K562 (cell line): Measurements from ENCODE around the gene CSTPP1. TPM values are rescaled to one million over a fixed set of nuclear protein-coding genes. Genes with fewer than 3 reads are reported as not detected.
"Not testable (repeated sequence)": the region's sequence is repeated elsewhere in the genome, so short reads cannot be mapped to it uniquely, and the experiment has no call there.

Experiments used
- ATAC-seq: fragments of 200-7000 bp; cut with Tn5 transposase; 3 replicates; pipeline ENCODE4 v1.9.1; 2020; ENCODE audit warnings: moderate library complexity
- BruUV-seq: library from RNA; stranded (reverse); fragments of 400-500 nt; replicated peaks from 2 replicates; lab custom pipeline; 2021; lab: Mats Ljungman, UMichigan
- CTCF ChIA-PET: fragments of 300-600 bp; formaldehyde crosslinking; extraction: SDS; loops from one replicate; lab custom pipeline; 2021; ENCODE audit warnings: low intra/inter-chr PET ratio; lab: Yijun Ruan, JAX
- POLR2A ChIA-PET: fragments of 300-600, 350-650 bp; sonication (Branson Sonifier 250); formaldehyde crosslinking; extraction: SDS; loops from one replicate; lab custom pipeline; 2021; ENCODE audit warnings: antibody characterized with exemption, inconsistent platforms; lab: Yijun Ruan, JAX
- DNase-seq, 4 experiments: peaks; one replicate each; pipeline versions ENCODE4 v3.0.0 to v3.0.0-alpha.2; 2011 to 2018; ENCODE audit warnings: low spot score in 3 of 4, mixed read lengths in 3 of 4; ENCODE audit errors: extremely low read depth in 1 of 4
- FAIRE-seq: peaks from 2 replicates; lab custom pipeline; 2011; peaks lifted over from hg19 to GRCh38; lab: Jason Lieb, UNC
- H2AFZ ChIP-seq: 2 replicates; pipeline ENCODE4 v1.6.0; 2011; ENCODE audit warnings: low read depth, low read length, control low read depth, inconsistent platforms
- H3K27ac ChIP-seq: fragments of 200-600 bp; 3 replicates; pipeline ENCODE4 v1.8.0; 2011; ENCODE audit warnings: low read depth, mild to moderate bottlenecking, control low read depth, inconsistent platforms, low read length, moderate library complexity, mixed read lengths; ENCODE audit errors: extremely low read depth
- H3K27me3 ChIP-seq, 2 experiments: fragments of 300-600 bp in 1 of 2; 2 replicates in 1 of 2; 3 replicates in 1 of 2; pipeline versions ENCODE4 v1.6.0 to v1.8.0; 2011; ENCODE audit warnings: inconsistent platforms in 2 of 2, low read length in 2 of 2, mild to moderate bottlenecking in 1 of 2, mixed read lengths in 1 of 2, moderate library complexity in 1 of 2; ENCODE audit not compliant: control insufficient read depth in 2 of 2, insufficient read depth in 2 of 2
- H3K36me3 ChIP-seq: fragments of 300-600 bp; 3 replicates; pipeline ENCODE4 v1.8.0; 2011; ENCODE audit warnings: mild to moderate bottlenecking, low read length, inconsistent platforms; ENCODE audit not compliant: control insufficient read depth, insufficient read depth
- H3K4me1 ChIP-seq, 2 experiments: fragments of 200-600 bp in 1 of 2; replicated peaks in 1 of 2; 2 replicates in 1 of 2; 3 replicates in 1 of 2; pipeline versions ENCODE4 v1.5.1 to v1.8.0; 2011; ENCODE audit warnings: inconsistent platforms in 2 of 2, low read length in 2 of 2, mild to moderate bottlenecking in 1 of 2, mixed read lengths in 1 of 2, moderate library complexity in 1 of 2; ENCODE audit not compliant: control insufficient read depth in 2 of 2, insufficient read depth in 2 of 2
- H3K4me2 ChIP-seq: 2 replicates; pipeline ENCODE4 v1.6.1; 2011; ENCODE audit warnings: low read length, control low read depth, inconsistent platforms, mixed read lengths; ENCODE audit not compliant: insufficient read depth
- H3K4me3 ChIP-seq: fragments of 200-600 bp; sonication (generic), shearing (Covaris generic); 2 replicates; pipeline ENCODE4 v1.5.1; 2016; ENCODE audit warnings: control low read depth, inconsistent platforms
- H3K79me2 ChIP-seq: fragments of 200-600 bp; 3 replicates; pipeline ENCODE4 v1.8.0; 2011; ENCODE audit warnings: low read length, inconsistent platforms; ENCODE audit not compliant: control insufficient read depth, insufficient read depth
- H3K9ac ChIP-seq, 2 experiments: 2 replicates each; pipeline versions ENCODE4 v1.6.0 to v1.6.1; 2011; ENCODE audit warnings: low read depth in 2 of 2, low read length in 2 of 2, control low read depth in 1 of 2, inconsistent platforms in 1 of 2, mild to moderate bottlenecking in 1 of 2, mixed read lengths in 1 of 2; ENCODE audit not compliant: insufficient read depth in 1 of 2
- H3K9me1 ChIP-seq: one replicate; pipeline ENCODE4 v1.6.0; 2011; ENCODE audit warnings: inconsistent platforms, mild to moderate bottlenecking, low read length, moderate library complexity; ENCODE audit not compliant: control insufficient read depth, insufficient read depth
- H3K9me3 ChIP-seq: replicated peaks from 2 replicates; pipeline ENCODE4 v1.5.1; 2011; ENCODE audit warnings: low read depth, low read length, inconsistent platforms; ENCODE audit not compliant: control insufficient read depth, insufficient read depth
- H4K20me1 ChIP-seq: replicated peaks from 2 replicates; pipeline ENCODE4 v1.6.1; 2011; ENCODE audit warnings: low read length, inconsistent platforms, mixed read lengths; ENCODE audit not compliant: control insufficient read depth, insufficient read depth
- ATF3 ChIP-seq, 2 experiments: fragments of 450-650 bp in 1 of 2; sonication (generic) in 1 of 2; formaldehyde crosslinking in 1 of 2; IDR thresholded peaks in 1 of 2; conservative IDR thresholded peaks in 1 of 2; 2 replicates each; pipeline versions ENCODE4 v1.6.1 to v1.8.1; 2016 to 2023; ENCODE audit warnings: mild to moderate bottlenecking in 2 of 2, moderate library complexity in 2 of 2, inconsistent platforms in 1 of 2, missing genetic modification reagents in 1 of 2
- MCM2 ChIP-seq: fragments of 450-650 bp; IDR thresholded peaks from 2 replicates; pipeline ENCODE4 v1.6.1; 2017; ENCODE audit warnings: low read depth, mild to moderate bottlenecking
- RREB1 ChIP-seq: fragments of 250-450 bp; sonication (Bioruptor Pico); IDR thresholded peaks from 2 replicates; pipeline ENCODE4 v1.4.0; 2020
- SETDB1 ChIP-seq: IDR thresholded peaks from one replicate; pipeline ENCODE4 v1.6.1; 2012; ENCODE audit warnings: low read length, control low read depth, inconsistent platforms
- SLC30A9 ChIP-seq: fragments of 250-450 bp; sonication (Bioruptor Pico); IDR thresholded peaks from 2 replicates; pipeline ENCODE4 v1.8.0; 2022; ENCODE audit warnings: mild to moderate bottlenecking, moderate library complexity
- ZBTB34 ChIP-seq: fragments of 250-450 bp; sonication (Bioruptor Pico); IDR thresholded peaks from 2 replicates; pipeline ENCODE4 v1.8.0; 2021; ENCODE audit warnings: mild to moderate bottlenecking, moderate library complexity
- WGBS: fragments of 100-300 bp; shearing (Covaris generic); methylation state at CpG from one replicate; pipeline ENCODE4 v1.1.6; 2016; ENCODE audit warnings: low coverage, mixed read lengths; ENCODE audit not compliant: insufficient coverage; ENCODE audit errors: missing lambda C conversion rate; 5-methylcytosine and 5-hydroxymethylcytosine counted together
- in situ Hi-C: fragments of 300-500 bp; cut with MboI; formaldehyde crosslinking; loops from 4 replicates; pipeline ENCODE4 v1.15.0; 2018; ENCODE audit warnings: inconsistent platforms, mixed read lengths
- intact Hi-C: fragments of 100-400 bp; cut with micrococcal nuclease; formaldehyde crosslinking; loops from 2 replicates; pipeline ENCODE4 v1.14.2; 2022
- polyA plus RNA-seq, 8 experiments: library from polyadenylated mRNA; depleted of rRNA in 4 of 8; stranded (reverse) in 5 of 8; unstranded in 3 of 8; fragments of >200 nt; fragmentation: Nextera tagmentation in 2 of 8; fragmentation: Illumina TruSeq in 1 of 8; extraction: Ambion mirVana in 2 of 8; extraction: Trizol in 1 of 8; gene quantifications; 2 replicates each; pipeline versions ENCODE4 v1.2.1 to v1.2.3, GENCODE V29; 2011 to 2014; ENCODE audit warnings: inconsistent platforms in 1 of 8, missing spikeins in 1 of 8
- total RNA-seq, 7 experiments: library from RNA; depleted of rRNA in 6 of 7; stranded (reverse); fragments of >200 nt in 6 of 7; fragmentation: Illumina TruSeq in 2 of 7; extraction: Trizol in 2 of 7; gene quantifications; 2 replicates each; pipeline versions ENCODE4 v1.2.1 to v1.2.3, GENCODE V29; 2011 to 2021; ENCODE audit warnings: low replicate concordance in 1 of 7
- TF ChIP-seq, protein P1 (sequence below): fragments of 450-650 bp; IDR thresholded peaks from 2 replicates; pipeline ENCODE4 v1.6.1; 2018; ENCODE audit not compliant: partially characterized antibody

Gene CSTPP1
- total and polyA plus RNA-seq, 9 of the 15 experiments (the other 6 are each of a cell fraction or from before 2014, with no cell fraction given), result 6.5 to 17.8 (median 9.2) TPM

DNA sequence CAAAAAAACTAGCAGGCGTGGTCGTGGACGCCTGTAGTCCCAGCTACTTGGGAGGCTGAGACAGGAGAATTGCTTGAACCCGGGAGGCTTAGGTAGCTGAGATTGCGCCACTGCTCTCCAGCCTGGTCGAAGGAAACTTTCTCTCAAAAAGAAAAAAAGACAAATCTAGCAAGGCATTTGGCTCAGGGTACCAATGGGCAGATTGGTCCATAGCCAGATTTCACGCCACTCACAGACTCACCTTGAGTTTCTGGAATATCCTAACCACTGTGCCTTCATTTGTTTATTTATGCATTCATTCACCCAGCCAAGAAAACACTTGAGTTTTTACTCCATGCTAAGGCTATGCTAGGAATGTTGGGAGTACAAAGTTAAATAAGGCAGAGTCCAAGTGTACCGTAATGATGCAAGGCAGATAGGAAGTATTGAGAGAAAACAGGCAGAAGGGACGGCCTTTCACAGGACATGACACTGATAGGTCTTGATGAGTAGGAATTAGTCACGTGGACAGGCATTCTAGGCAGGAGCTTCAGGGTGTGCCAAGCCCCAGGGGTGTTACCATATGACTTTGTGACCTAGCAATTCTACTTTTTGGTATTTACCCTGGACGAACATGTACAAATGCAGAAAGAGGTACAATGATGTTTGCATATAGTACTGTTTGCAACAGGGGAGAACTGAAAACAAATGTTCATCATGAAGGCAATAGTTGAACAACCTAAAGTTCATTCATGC lies 252.7 kb downstream of the CSTPP1 start (continued):
- TF ChIP-seq, protein P1, sequence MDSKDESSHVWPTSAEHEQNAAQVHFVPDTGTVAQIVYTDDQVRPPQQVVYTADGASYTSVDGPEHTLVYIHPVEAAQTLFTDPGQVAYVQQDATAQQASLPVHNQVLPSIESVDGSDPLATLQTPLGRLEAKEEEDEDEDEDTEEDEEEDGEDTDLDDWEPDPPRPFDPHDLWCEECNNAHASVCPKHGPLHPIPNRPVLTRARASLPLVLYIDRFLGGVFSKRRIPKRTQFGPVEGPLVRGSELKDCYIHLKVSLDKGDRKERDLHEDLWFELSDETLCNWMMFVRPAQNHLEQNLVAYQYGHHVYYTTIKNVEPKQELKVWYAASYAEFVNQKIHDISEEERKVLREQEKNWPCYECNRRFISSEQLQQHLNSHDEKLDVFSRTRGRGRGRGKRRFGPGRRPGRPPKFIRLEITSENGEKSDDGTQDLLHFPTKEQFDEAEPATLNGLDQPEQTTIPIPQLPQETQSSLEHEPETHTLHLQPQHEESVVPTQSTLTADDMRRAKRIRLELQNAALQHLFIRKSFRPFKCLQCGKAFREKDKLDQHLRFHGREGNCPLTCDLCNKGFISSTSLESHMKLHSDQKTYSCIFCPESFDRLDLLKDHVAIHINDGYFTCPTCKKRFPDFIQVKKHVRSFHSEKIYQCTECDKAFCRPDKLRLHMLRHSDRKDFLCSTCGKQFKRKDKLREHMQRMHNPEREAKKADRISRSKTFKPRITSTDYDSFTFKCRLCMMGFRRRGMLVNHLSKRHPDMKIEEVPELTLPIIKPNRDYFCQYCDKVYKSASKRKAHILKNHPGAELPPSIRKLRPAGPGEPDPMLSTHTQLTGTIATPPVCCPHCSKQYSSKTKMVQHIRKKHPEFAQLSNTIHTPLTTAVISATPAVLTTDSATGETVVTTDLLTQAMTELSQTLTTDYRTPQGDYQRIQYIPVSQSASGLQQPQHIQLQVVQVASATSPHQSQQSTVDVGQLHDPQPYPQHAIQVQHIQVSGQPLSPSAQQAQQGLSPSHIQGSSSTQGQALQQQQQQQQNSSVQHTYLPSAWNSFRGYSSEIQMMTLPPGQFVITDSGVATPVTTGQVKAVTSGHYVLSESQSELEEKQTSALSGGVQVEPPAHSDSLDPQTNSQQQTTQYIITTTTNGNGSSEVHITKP, result peak; percentile 72
- TF ChIP-seq RREB1 (CRISPR knock-in tag), result no peak
- no peak for TF ChIP-seq MCM2
- TF ChIP-seq ATF3 (IDR thresholded peaks at IDR 0.05), result peak; percentile 7; the same call in 1 of the 2 replicates
- TF ChIP-seq ATF3 (CRISPR knock-in tag; conservative IDR thresholded peaks at IDR 0.05), result no peak
- no peak for TF ChIP-seq SLC30A9 (CRISPR knock-in tag)
- no peak for TF ChIP-seq ZBTB34 (CRISPR knock-in tag)
- no peak for TF ChIP-seq SETDB1
- TF ChIP-seq, all 486 proteins: peak for 5

DNA sequence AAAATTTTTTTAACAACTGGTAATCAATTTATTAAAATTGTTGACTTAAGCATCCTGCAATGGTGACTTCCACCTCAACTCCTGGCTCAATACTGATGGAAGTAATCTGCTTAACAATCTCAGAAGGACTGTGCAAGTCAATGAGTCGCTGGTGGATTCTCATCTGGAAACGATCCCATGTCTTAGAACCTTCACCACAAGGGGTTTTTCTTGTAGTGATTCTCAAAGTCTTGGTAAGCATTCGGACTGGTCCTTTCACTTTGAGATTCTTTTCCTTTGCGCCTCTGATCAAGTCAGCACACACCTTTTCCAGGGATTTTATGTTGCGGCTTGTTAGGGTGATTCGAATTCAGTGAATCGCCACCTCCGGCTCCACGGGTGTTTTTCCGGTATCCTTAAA lies 254.6 kb downstream of the CSTPP1 start:
- H3K4me3 ChIP-seq, ATAC-seq, H3K9me3 ChIP-seq, H4K20me1 ChIP-seq, H3K27me3 ChIP-seq, FAIRE-seq, H3K4me2 ChIP-seq, H2AFZ ChIP-seq, H3K79me2 ChIP-seq, POLR2A ChIA-PET, H3K27ac ChIP-seq, H3K9ac ChIP-seq, BruUV-seq, DNase-seq, H3K9me1 ChIP-seq, intact Hi-C loops, CTCF ChIA-PET, in situ Hi-C loops, H3K36me3 ChIP-seq: not testable (repeated sequence)
- H3K4me1 ChIP-seq, result peaks cover 7 to 17% of the 10 kb centered on the region in 2 experiments
- 56% methylated on average over 10 of the region's 10 CpGs for WGBS
